Epidermal melanocyte (primary cell): Measurements from ENCODE around the gene ELAVL3.

ENCODE experiments used
- DNase-seq: peaks from one replicate; pipeline ENCODE4 v3.0.0; 2011; ENCODE audit warnings: low spot score; ENCODE audit not compliant: insufficient read length

The ELAVL3 gene

GRCh38 chr19:11480715-11481533 is at the start of gene ELAVL3:
TSS of gene ELAVL3 (minus strand) at chr19:11481046. CDS start at chr19:11480608, 438 bp downstream.
- DNase-seq = peak; percentile 18

DNA sequence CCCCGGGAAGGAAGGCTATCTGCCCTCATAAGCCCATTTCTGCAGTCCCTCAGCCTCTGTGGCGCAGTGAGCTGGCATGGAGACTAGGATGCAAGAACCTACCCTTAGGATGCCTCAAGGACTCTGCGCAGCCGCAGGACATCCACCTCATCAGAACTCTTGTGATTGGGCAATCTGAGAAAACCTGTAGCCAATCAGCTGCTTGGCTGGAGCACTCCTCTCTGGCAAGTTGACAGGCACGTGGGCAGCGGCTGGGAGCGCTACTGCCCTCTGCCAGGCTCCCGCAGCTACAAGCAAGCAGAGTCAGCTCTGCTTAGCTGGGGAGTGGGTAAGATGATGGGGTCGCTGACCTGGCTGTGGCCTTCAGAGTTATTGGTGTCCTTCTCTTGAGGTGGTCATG is 49.6 kb upstream of the ELAVL3 start:
- peak; percentile 75 for DNase-seq

GRCh38 chr19:11528551-11529341 is 47.9 kb upstream of the ELAVL3 start, which contains the start of gene ECSIT:
TSS of gene ECSIT (minus strand) at chr19:11529134. CDS start at chr19:11519170, 9,964 bp downstream.
- DNase-seq = peak; percentile 99

GRCh38 chr19:11519138-11519537 is 38.3 kb upstream of the ELAVL3 start:
- no peak for DNase-seq

DNA sequence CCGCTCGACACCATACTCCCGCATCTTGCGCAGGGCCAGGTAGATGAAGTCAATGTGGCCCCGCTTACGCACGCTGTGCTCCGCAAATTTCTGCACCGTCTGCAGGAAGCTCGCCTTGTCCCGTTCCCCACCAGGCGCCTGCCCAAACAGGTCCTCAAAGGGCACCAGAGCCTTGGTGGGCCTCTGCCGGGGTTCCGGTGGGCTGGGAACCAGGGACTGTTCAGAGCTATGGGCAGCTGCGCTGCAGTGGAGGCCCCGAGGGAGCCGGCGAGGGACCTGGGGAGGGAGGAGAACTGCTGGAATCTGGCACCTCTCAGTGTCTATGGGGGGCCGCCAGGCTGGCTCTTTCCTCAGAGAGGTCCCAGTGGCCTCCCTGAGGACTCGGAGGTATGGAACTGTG is 33.1 kb upstream of the ELAVL3 start:
- no peak for DNase-seq

GRCh38 chr19:11510444-11510843 is 29.6 kb upstream of the ELAVL3 start:
- DNase-seq = no peak

GRCh38 chr19:11507370-11508078 is 26.7 kb upstream of the ELAVL3 start:
- no peak for DNase-seq

DNA sequence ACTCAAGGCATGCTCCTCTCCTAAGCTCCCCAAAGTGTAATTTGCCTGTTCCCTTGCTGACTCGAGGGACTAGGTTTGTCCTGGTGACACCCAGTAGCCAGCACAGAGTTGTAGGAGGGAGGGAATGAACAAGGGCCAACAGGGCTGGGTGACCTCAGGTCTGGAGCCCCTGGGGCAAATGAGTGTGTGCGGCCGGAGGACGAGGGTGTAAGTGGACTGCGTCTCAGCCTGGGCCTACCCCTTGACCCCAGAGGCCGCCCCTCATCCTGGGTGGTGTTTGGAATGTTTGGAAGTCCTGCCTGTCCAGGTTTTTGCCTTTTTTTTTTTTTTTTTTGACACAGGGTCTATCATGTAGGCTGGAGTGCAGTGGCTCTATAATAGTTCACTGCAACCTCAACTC is 26.1 kb upstream of the ELAVL3 start:
- no peak for DNase-seq

DNA sequence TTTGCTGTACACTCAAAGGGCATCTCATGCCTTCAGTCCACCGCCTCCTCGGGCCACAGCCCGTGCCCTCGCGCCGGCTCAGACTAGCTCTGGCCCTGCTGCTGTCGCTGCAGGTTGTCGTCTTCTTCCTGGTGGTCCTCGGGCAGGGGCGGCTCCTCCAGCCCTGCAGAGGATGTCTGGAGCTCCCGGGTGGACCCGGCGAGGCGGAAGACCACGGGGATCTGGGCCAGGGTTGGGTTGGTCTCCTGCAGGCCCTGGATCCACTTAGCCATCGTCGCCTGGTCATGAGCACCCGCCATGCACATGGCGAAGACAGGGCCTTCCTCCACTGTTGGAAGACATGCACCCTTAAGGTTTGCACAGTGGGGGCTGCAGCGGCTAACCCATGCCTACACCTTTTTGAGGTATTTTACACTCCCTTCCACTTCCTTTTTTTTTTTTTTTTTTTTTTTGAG is 25.3 kb upstream of the ELAVL3 start:
- no peak for DNase-seq

- DNase-seq = peak; percentile 99
These were observed 24.8 kb upstream of the ELAVL3 start, which contains the start of gene ZNF653 for GRCh38 chr19:11505504-11506100. TSS of gene ZNF653 (minus strand) at chr19:11505839. CDS start at chr19:11505786, 53 bp downstream.

GRCh38 chr19:11505032-11505503 is 24.2 kb upstream of the ELAVL3 start:
- DNase-seq = peak; percentile 97

GRCh38 chr19:11504502-11505031 is 23.7 kb upstream of the ELAVL3 start:
- no peak for DNase-seq

DNA sequence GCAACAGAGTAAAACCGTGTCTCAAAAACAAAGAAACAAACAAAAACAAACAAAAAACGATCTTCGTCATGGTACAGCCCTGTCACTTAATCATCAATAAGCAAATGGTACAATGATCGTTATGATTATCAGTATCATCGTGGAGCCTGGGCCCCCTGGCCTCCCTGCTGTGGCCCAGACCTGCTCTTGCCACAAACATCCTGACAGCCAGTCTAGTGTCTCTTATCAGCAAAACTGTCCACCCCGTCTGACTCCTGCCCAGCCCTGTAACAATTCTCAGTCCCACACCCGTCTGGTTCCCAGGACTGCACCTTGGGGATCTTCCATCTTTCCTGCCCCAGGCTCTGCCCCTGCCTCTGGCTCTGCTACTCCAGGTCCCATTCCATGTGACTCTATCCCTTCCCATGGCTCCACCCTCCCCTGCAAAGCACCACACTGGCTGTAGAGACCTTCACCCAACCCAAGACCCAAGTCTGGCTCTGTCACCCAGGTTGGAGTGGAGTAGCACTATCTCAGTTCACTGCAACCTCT is 19.1 kb upstream of the ELAVL3 start:
- DNase-seq = no peak

DNA sequence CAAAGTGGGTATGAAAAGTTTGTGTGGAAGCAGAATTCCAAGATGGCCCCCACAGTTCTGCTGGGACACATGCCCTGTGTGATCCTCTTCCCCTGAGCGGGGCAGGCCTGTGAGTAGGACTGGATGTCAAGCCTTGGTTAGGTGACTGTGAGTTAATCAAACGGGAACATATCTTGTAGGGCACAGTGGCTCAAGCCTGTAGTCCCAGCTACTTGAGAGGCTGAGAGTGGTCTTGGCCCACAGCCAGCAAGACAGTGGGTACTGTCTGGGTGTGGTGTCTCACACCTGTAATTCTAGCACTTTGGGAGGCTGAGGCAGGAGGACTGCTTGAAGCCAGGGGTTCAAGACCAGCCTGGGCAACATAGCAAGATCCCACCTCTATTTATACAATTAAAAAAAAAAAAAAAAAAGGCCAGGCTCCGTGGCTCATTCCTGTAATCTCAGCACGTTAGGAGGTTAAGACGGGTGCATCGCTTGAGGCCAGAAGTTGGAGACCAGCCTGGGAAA is 18.4 kb upstream of the ELAVL3 start:
- DNase-seq = no peak

DNA sequence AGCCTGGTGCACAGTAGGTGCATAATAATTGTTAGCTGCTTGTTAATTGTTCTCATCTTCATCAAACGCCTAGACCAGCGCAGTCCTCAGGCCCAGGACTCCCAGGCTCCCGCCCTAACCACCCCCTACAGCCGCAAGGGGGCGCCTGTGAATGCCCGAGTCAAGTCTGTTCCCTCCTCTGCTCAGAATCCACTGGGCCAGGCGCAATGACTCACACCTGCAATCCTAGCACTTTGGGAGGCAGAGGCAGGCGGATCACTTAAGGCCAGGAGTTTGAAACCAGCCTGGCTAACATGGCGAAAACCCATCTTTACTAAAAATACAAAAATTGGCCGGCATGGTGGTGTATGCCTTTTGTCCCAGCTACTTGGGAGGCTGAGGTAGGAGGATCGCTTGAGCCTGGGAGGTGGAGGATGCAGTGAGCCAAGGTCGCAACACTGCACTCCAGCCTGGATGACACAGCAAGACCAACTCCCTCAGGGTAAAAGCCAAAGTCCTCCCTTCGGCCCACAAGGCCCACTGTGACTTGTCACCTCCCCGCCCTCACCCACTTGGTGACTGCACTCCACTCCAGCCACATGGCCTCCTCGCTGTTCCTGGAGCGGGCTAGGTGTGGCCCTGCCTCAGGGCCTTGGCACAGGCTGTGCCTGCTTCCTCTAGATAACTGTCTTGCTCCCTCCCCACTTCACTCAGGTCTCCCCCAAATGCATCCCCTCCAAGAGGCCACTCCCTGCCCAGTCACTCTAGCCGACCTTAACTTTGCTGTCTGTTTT is 15.7 kb upstream of the ELAVL3 start:
- DNase-seq = no peak

GRCh38 chr19:11495885-11496284 is 15.0 kb upstream of the ELAVL3 start:
- DNase-seq = no peak

GRCh38 chr19:11495481-11495880 is 14.6 kb upstream of the ELAVL3 start:
- DNase-seq = no peak

GRCh38 chr19:11494634-11495285 is 13.9 kb upstream of the ELAVL3 start:
- no peak for DNase-seq

GRCh38 chr19:11489378-11489777 is 8.5 kb upstream of the ELAVL3 start:
- DNase-seq = no peak
